Colonic mucosa (tissue), 4 donors: ENCODE measurements around the gene AMOTL2. TPM values are rescaled to one million over a fixed set of nuclear protein-coding genes. Genes with fewer than 3 reads are reported as not detected.

Source experiments
- DNase-seq: peaks from one replicate; pipeline ENCODE4 v3.0.0-alpha.2; 2020
- H3K27ac ChIP-seq: fragments of 200-600 bp; one replicate; pipeline ENCODE4 v1.8.0; 2021
- H3K27me3 ChIP-seq: fragments of 200-600 bp; one replicate; pipeline ENCODE4 v1.8.0; 2021
- H3K36me3 ChIP-seq: fragments of 200-600 bp; one replicate; pipeline ENCODE4 v1.8.0; 2021
- H3K4me1 ChIP-seq: fragments of 200-600 bp; one replicate; pipeline ENCODE4 v1.8.0; 2021; ENCODE audit warnings: mild to moderate bottlenecking
- H3K4me3 ChIP-seq: fragments of 200-600 bp; one replicate; pipeline ENCODE4 v1.8.0; 2021
- H3K9ac ChIP-seq, 2 donors: one replicate each; pipeline ENCODE4 v1.7.0; 2013; ENCODE audit warnings: control low read depth in 2 of 2, low read depth in 2 of 2, low read length in 2 of 2
- H3K9me3 ChIP-seq: fragments of 200-600 bp; one replicate; pipeline ENCODE4 v1.8.0; 2021
- CTCF ChIP-seq: fragments of 200-600 bp; IDR thresholded peaks from one replicate; pipeline ENCODE4 v1.8.0; 2022; ENCODE audit warnings: antibody characterized with exemption, mild to moderate bottlenecking
- intact Hi-C: fragments of 100-400 bp; cut with DNase I; formaldehyde crosslinking; loops from one replicate; pipeline ENCODE4 v1.14.1; 2022
- total RNA-seq, 2 donors: library from RNA; stranded (reverse); fragmentation: NEBNext Ultra II Directional in 1 of 2; extraction: Animal tissue kit (Norgen Biotek cat#: 25700) in 1 of 2; gene quantifications; one replicate each; pipeline ENCODE4 v1.2.1, GENCODE V29; 2021
- donor health status: healthy.
- donor health status: DM: no; HTN: no; CAD: no.
- donor health status: DM: no; HTN: no; CAD: no.

AMOTL2 gene
- total RNA-seq, 2 donors from 2014 or later: 17.8 to 19.9 TPM

GRCh38 chr3:134362221-134362620 lies 12.0 kb downstream of the AMOTL2 start:
- no peak for DNase-seq
- Histone ChIP-seq H3K27me3 (no peaks in the 10 kb centered on the region), H3K9me3 (no peaks in the 10 kb centered on the region), H3K4me1 (peaks cover 12% of the 10 kb centered on the region), H3K4me3 (no peak overlapping the region), H3K9ac (no peak overlapping the region), H3K36me3 (peaks cover 7% of the 10 kb centered on the region), H3K27ac (no peak overlapping the region)
- TF ChIP-seq CTCF: no peak
- intact Hi-C loops: no loop called here

- no peak overlapping the region for H3K4me3 ChIP-seq
- H3K9me3 ChIP-seq: no peaks in the 10 kb centered on the region
- TF ChIP-seq CTCF: no peak
- H3K27me3 ChIP-seq: no peaks in the 10 kb centered on the region
- peaks cover 11% of the 10 kb centered on the region for H3K36me3 ChIP-seq
- H3K4me1 ChIP-seq: peaks cover 12% of the 10 kb centered on the region
- no peak overlapping the region for H3K27ac ChIP-seq
- DNase-seq: no peak
- no peak overlapping the region for H3K9ac ChIP-seq
- intact Hi-C loops: no loop called here
These were observed 12.9 kb downstream of the AMOTL2 start for GRCh38 chr3:134361162-134361835.

GRCh38 chr3:134360046-134360445 lies 14.2 kb downstream of the AMOTL2 start:
- Histone ChIP-seq H3K4me1 (peaks cover 11% of the 10 kb centered on the region), H3K4me3 (no peak overlapping the region), H3K9ac (no peak overlapping the region), H3K9me3 (no peaks in the 10 kb centered on the region), H3K27me3 (no peaks in the 10 kb centered on the region), H3K27ac (no peak overlapping the region), H3K36me3 (peaks cover 11% of the 10 kb centered on the region)
- DNase-seq: no peak
- intact Hi-C loops: no loop called here
- TF ChIP-seq CTCF: no peak

GRCh38 chr3:134359121-134360010 lies 14.9 kb downstream of the AMOTL2 start:
- Histone ChIP-seq H3K36me3 (peaks cover 11% of the 10 kb centered on the region), H3K9me3 (no peaks in the 10 kb centered on the region), H3K9ac (no peak overlapping the region), H3K4me1 (peaks cover 7% of the 10 kb centered on the region), H3K4me3 (no peak overlapping the region), H3K27ac (no peak overlapping the region), H3K27me3 (no peaks in the 10 kb centered on the region)
- intact Hi-C loops: no loop called here
- DNase-seq: no peak
- TF ChIP-seq CTCF: no peak

GRCh38 chr3:134357914-134358811 lies 16.1 kb downstream of the AMOTL2 start:
- Histone ChIP-seq H3K9me3 (no peaks in the 10 kb centered on the region), H3K27ac (peak overlapping the region; percentile 50), H3K36me3 (peaks cover 11% of the 10 kb centered on the region), H3K4me3 (no peak overlapping the region), H3K4me1 (peaks cover 15% of the 10 kb centered on the region), H3K27me3 (no peaks in the 10 kb centered on the region), H3K9ac (peak overlapping the region; percentile 4 to 18)
- intact Hi-C loops: no loop called here
- no peak for DNase-seq
- TF ChIP-seq CTCF: peak; percentile 24
